ENCODE results near the gene CTNNBIP1.

GRCh38 chr1:9853249-9853595 is 56.8 kb downstream of the CTNNBIP1 start:
- TF ChIP-seq POLR2A (IDR thresholded peaks at IDR 0.05) (no peak), CTCF (IDR thresholded peaks at IDR 0.05 in 8 of 11, conservative IDR thresholded peaks at IDR 0.05 in 3 of 11) (no peak)

Data from spleen (tissue), 7 donors.